Activated gamma-delta T cell (primary cell): ENCODE data around the gene DEPP1.

Experiments
- DNase-seq: peaks from one replicate; lab custom pipeline; 2025; lab: John Stamatoyannopoulos, UW

DEPP1 gene

DNA sequence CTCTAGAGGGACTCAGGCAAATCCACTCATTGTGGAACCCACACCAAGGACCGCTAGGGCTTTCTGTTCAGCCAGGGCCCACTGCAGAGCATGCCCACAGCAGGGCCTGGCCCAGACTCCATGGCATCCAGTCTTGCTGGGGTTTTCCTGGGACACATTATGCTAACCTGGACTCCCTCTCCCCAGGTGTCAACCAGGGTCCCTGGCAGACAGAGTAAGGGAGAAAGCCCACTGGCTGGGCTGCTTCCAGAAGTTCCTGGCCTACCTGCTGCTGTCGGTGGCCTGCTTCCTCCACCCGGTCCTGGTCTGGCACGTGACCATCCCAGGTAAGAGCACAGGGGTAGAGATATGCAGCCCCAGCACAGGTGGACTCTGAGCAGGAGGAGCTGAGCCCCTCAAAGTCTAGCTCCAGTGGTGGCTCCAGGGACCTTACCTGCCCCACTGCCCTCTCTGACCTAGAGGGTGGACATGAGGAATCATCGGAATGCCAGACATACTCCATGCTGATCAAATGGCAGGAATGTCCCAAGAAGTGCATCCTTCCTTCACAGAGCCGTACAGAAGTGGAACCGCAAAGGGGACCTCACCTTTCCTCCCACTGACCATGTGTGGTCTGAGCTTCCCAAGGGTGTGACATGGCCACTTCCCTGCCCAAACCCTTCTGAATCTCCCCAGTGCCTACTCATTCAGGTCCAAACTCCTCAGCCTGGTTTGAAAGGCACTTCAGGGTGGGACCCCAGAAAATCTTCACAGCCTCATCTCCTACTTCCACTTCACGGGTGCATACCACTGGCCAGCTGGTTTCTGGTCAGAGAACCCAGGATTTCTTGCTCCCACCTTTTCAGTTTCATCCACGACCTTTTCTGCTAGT lies 44.9 kb downstream of the DEPP1 start:
- DNase-seq: no peak

DNA sequence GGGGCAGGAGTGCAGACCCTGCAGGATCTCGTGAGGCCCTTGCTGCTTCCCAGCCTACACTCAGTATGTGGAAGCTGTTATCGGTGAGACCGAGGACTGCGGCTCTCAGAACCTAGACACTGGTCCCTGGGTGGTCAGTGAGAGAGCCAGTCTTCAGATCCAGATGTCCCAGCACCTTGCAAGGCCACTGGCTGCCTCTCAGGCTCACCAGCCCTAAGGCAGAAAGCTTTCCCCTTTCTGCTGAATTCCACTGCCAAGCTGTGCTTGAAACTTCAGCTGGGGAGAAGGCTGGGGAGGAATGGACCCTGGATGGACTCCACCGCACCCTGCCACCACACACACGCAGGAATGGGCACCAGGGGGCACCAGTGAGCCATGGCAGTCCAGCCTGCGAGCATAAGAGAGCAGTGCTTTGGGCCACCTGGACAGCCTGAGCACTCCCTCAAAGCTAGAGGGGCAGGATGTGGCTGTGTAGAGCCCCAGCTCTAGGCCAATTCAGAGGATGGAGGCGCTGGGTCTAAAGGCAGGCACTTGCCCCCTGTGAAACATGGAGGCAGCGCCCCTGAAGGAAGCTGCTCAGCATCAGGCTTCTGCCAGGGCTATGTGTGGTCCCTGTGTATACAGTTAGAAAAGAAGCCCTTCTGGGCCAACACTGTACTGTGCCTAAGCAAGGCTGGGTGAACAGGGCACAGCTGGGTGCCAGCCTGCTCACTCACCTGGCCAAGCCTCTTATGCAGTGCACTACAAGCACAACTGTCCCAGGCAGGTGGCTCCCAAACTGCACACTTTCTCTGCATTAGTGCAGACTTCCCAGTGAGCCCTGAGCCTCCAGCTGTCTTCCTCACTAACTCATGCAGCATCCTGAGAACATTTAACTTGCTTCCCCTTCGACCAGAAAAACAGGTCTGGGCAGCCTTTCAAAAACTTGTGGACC lies 45.8 kb downstream of the DEPP1 start:
- peak; percentile 54 for DNase-seq

DNA sequence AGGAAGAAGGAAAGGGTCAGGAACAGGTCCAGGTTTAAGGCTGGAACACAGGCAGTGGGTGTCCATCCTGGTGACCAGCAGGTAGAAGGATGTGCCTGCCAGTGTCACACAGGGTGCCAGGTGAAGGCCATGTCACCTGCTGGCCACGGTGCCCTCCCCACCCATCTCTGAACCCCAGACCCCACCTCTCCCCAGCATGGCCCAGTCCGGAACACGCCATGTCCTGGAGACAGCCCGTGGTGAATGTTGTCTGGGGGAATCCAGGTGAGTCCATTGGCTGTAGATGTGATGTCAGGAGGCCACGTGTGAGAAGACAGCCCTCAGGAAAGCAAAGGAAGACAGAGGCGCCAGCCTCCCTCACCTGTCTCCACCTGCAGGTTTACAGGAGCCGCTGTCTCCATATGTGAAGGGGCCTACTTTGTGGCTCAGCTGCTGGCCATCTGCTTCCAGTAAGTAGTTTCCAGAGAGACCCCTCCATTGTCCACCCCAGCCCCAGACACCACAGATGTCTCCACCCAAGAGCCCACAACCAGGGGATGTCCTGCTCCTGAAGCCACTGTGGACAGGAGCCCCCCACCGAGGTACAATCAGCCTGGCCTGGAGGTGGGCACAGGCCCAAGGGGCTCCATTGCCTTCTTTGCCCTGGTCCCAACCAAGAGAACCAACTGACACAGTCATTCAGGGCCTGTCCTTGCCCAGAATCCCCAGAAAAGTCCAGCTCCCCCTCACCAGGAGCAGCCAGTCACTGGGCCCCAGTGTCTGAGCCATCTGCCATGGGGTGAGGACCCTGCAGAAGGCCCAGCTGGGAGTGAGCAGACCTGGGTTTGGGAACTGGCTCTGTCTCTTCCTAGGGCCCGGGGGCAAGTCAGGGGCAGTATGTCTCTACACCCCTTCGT lies 46.7 kb downstream of the DEPP1 start:
- no peak for DNase-seq

DNA sequence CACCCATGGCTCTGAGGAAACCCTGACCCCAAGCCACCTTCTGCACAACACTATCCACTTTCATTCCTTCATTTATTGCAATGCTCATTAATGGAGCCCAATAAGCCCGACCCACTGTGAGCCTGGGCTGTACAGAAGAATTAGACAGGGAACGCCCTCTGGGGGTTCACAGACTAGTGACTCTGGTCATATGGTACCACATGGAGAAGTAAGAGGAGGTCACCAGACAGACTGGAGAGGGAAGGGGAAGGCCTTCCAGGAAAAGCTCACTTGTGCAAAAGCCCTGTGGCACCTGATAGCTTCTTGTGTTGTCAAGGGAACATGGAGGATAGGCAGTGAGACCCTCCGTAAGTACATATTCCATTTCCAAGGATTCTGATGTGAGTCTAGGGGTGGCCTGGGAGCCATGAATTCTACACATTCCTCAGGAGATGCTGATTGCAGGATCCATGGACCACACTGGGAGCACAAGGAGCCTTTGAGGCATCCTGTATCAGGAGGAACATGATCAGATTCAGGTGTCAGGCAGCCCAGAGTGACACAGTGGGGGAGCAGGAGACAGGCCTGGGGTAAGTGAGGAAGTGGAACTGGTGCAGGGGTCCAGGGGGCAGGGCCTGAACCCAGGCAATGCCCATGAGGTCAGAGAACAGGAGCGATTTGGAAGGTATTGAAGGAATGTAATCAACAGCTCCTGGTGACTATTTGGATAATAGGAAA lies 47.5 kb downstream of the DEPP1 start:
- DNase-seq: no peak

DNA sequence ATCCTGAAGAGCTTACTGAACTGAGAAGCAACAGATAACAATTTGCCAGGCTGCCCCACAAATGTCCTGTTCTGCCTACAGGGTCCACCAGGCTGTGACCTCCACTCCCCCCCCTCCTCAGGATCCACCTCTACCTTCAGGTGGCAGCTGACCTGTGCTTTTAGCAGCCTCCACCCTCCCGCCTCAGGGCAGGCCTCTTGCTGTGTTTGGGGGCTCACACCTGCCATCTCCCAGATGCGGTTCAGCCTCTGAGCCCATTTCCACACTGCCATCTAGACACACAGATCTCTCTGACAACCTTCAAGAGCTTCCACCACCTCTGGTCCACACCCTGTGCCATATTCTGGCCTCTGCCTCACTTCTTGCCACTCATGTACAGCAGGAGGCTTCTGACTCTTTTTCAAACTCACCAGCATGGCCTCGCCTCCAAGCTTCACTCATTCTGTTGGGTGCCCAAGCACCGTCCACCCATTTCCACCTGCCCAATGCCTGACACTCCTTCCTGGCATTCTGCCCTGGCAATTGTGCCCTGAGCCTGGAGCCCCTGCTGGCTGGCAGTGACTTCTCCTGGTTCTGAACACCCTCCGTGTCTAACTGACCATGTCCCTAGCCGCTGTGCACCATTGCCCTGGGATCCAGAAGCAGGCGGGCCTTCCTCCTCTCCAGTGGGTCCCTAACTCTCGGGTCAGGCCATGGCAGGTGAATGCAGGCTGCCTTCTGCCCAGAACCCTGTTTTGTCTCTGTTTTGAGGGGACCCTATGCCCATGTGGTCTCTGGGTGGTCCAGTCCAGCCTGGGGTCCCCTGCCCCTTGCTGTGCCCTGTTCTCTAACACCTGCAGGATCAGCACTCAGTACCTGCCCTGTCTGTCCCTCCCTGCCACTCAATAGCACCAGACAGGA lies 49.0 kb downstream of the DEPP1 start:
- no peak for DNase-seq

DNA sequence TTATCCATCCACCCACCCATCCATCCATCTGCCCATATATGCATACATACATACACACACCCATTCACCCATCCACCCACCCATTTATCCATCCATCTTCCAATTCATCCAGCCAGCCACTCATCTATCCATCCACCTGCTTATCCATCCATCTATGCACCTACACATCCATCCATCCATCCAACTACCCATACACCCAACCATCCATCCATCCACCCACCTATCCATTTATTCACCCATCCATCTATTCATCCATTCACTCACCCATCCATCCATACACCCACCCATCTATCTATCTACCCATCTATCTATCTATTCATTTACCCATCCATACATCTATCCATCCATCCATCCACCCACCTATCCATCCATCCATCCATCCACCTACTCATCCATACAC lies 50.1 kb downstream of the DEPP1 start:
- no peak for DNase-seq

DNA sequence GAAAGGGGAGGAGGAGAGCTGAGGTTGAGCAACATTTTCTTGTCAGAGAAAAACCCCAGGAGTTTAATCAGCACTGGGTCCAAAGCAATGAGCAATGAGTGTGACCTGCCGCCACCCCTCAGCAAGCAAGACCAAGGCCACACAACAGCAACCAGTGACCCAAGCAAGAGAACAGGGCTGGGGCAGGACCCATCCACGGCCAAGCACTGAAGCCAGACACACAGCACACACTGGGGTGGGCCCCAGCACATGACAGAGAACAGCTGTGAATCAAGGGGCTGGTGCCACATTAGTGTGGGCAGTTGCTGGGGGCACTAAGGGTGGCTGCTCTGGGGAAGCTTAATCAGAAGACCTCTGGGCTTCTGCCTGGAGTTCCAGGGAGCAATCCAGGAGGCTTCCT lies 51.3 kb downstream of the DEPP1 start:
- no peak for DNase-seq

DNA sequence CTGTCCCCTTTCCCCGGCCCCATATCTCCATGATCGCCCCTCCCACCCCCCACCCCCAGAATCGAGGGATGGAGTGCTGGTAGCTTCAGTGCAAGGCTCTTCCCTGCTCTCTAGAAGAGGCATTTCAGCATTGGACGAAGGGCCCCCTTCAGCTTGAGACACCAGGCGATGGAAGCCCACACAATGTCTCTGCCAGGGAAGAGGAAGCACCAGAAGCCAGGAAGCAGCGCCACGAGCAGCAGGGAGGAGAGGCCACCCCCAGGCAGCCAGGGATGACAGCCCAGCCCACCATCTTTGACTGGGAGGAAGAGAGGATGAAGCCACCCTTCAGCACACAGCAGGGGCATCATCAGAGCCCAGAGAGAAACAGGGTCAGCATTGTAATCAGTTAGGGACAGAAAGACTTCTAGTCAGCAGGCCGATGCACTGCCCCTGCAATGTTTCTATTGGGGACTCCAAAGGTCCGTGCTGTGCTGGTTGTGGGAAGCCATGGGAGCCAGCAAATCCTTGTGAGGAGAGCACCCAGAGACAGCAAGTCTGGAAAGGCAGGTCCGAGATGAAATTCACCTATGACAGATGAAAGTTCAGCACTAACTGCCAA lies 51.8 kb downstream of the DEPP1 start:
- no peak for DNase-seq
